ENCODE measurements around the gene NYAP2. TPM values are rescaled to one million over a fixed set of nuclear protein-coding genes. Genes with fewer than 3 reads are reported as not detected.

The NYAP2 gene
- total and polyA plus RNA-seq, 8 donors: 0.03 to 0.31 (median 0.07) TPM; not detected in 1

GRCh38 chr2:225456619-225457260, 57.2 kb downstream of the NYAP2 start:
- no peak overlapping the region for H3K27ac ChIP-seq
- no peaks in the 10 kb centered on the region for H3K9me3 ChIP-seq
- 86 to 89% methylated on average over 6 of the region's 6 CpGs for WGBS, 2 donors
- FAIRE-seq (no peak), ATAC-seq (no peak), DNase-seq (no peak)
- no peak overlapping the region for H3K4me3 ChIP-seq
- intact Hi-C loops (cut with DNase I): no loop called here
- H3K4me1 ChIP-seq: peaks cover 0 to 9% (median 0%) of the 10 kb centered on the region in 3 donors
- TF ChIP-seq, protein P1, sequence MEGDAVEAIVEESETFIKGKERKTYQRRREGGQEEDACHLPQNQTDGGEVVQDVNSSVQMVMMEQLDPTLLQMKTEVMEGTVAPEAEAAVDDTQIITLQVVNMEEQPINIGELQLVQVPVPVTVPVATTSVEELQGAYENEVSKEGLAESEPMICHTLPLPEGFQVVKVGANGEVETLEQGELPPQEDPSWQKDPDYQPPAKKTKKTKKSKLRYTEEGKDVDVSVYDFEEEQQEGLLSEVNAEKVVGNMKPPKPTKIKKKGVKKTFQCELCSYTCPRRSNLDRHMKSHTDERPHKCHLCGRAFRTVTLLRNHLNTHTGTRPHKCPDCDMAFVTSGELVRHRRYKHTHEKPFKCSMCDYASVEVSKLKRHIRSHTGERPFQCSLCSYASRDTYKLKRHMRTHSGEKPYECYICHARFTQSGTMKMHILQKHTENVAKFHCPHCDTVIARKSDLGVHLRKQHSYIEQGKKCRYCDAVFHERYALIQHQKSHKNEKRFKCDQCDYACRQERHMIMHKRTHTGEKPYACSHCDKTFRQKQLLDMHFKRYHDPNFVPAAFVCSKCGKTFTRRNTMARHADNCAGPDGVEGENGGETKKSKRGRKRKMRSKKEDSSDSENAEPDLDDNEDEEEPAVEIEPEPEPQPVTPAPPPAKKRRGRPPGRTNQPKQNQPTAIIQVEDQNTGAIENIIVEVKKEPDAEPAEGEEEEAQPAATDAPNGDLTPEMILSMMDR (IDR thresholded peaks at IDR 0.05): no peak
- no peaks in the 10 kb centered on the region for H3K27me3 ChIP-seq
- H3K36me3 ChIP-seq: no peaks in the 10 kb centered on the region

DNA sequence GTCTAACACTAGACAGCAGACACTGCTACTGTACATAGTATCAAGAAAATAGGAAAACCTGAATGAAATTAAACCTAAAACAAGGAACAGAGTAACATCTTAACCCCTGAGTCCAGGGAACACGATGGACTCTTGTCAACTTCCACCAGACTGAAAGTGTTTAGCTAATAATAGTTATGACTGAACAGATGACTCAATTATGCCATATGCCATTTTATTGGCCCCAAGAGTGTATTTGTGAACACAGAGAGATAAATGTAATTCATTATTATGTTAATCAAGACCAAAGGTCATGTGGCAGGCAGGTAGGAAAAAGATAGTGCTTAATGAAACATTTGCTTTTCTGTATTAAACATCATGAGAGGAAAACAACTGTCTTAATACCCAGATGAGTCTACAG, 58.0 kb downstream of the NYAP2 start:
- Histone ChIP-seq H3K4me1 (peaks cover 0 to 9% (median 0%) of the 10 kb centered on the region in 3 donors), H3K27me3 (no peaks in the 10 kb centered on the region), H3K27ac (no peak overlapping the region), H3K4me3 (no peak overlapping the region), H3K36me3 (no peaks in the 10 kb centered on the region), H3K9me3 (no peaks in the 10 kb centered on the region)
- intact Hi-C loops (cut with DNase I): no loop called here
- TF ChIP-seq, protein P1 (IDR thresholded peaks at IDR 0.05): no peak
- FAIRE-seq: no peak
- WGBS, 2 donors: 16 to 17% methylated on average over 1 of the region's 1 CpG
- peak in 3 of 4 donors; percentile 54 to 67 (median 58) for ATAC-seq
- no peak for DNase-seq

- Histone ChIP-seq H3K4me1 (peaks cover 0 to 14% (median 0%) of the 10 kb centered on the region in 3 donors), H3K9me3 (no peaks in the 10 kb centered on the region), H3K4me3 (no peak overlapping the region), H3K27me3 (no peaks in the 10 kb centered on the region), H3K36me3 (no peaks in the 10 kb centered on the region), H3K27ac (no peak overlapping the region)
- TF ChIP-seq, protein P1 (IDR thresholded peaks at IDR 0.05): no peak
- ATAC-seq (no peak), FAIRE-seq (peak; percentile 45), DNase-seq (no peak)
- intact Hi-C loops (cut with DNase I): no loop called here
- WGBS, 2 donors: 58 to 67% methylated on average over 2 of the region's 2 CpGs
These were observed 59.1 kb downstream of the NYAP2 start for GRCh38 chr2:225458431-225459117.

DNA sequence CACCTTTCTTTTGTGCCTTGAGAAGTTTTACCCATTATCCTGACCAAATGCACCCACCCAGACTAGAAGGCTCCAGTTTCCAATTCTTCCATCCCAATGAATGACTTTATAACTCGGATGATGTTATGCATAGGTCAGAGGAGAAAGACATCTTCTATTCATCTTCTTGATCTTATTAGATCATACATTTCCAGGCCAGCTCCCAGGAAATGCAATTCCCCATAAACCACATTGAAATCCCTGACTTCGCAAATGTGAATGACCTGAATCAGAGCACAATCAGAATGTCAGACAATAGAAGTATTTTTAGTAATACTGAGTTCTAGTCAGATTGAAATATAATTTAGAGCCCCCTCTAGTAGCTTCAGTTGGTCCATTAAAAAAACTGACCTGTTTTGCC, 62.9 kb downstream of the NYAP2 start:
- 92 to 95% methylated on average over 2 of the region's 2 CpGs for WGBS, 2 donors

More for the DNA sequence above, 62.9 kb downstream of the NYAP2 start:
- no peak for DNase-seq
- Histone ChIP-seq H3K4me1 (peaks cover 6 to 13% (median 9%) of the 10 kb centered on the region in 3 donors), H3K27ac (no peak overlapping the region), H3K4me3 (no peak overlapping the region), H3K36me3 (no peaks in the 10 kb centered on the region), H3K9me3 (no peaks in the 10 kb centered on the region), H3K27me3 (no peaks in the 10 kb centered on the region)
- ATAC-seq: no peak
- FAIRE-seq: no peak
- intact Hi-C loops (cut with DNase I): no loop called here
- TF ChIP-seq, protein P1 (IDR thresholded peaks at IDR 0.05): no peak

Data from pancreas (tissue), 10 donors.